Esophagus muscularis mucosa (tissue), 4 donors: ENCODE data around the gene DRG2.

Source experiments
- EP300 ChIP-seq: sonication (generic); formaldehyde crosslinking; IDR thresholded peaks from one replicate; pipeline ENCODE4 v1.6.1; 2017; ENCODE audit warnings: antibody characterized with exemption
- POLR2A ChIP-seq: fragments of 450-650 bp; IDR thresholded peaks from one replicate; pipeline ENCODE4 v1.6.1; 2017; ENCODE audit warnings: antibody characterized with exemption, moderate library complexity, mild to moderate bottlenecking, low read depth
- POLR2AphosphoS5 ChIP-seq, 2 donors: sonication (generic); formaldehyde crosslinking; IDR thresholded peaks; one replicate each; pipeline ENCODE4 v1.6.1; 2017; ENCODE audit warnings: antibody characterized with exemption in 2 of 2
- TF ChIP-seq, protein P1 (sequence below), 3 experiments: fragments of 200-600 bp in 2 of 3; fragments of 450-650 bp in 1 of 3; sonication (generic) in 2 of 3; IDR thresholded peaks; one replicate each; pipeline ENCODE4 v1.5.1; 2017 to 2019; ENCODE audit warnings: antibody characterized with exemption in 3 of 3, mild to moderate bottlenecking in 2 of 3, moderate library complexity in 1 of 3

DNA sequence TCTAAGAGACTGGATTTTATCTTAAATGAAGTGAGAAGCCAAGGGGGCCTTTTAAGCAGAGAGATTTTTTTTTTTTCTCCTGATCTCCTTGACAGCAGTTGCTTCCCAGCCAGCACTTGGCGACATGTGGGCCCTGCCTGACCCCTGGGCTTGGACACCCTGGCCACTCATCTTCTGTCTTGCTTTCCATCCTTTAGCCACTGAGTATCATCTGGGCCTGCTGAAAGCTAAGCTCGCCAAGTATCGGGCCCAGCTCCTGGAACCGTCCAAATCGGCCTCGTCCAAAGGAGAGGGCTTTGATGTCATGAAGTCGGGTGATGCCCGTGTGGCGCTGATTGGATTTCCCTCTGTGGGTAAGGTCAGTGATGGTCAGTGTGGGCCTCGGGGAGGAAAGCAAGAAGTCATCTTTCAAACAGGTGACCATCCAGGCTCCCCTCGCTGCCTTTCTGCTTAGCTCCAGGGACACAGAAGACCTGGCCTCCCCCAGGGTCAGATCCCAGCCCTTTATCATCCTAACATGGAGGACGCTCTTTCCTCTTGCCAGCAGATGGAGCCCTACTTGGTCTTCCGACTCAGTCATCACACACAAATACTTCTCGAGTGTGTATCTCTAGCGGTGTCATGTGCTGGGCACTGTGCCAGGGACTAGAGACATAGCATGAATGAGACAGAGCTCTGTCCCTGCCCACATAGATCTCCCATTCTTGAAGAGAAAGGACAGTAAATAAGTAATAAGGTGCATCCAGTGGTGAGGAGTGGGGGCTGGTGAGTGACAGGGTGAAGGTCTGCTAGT is 6.1 kb downstream of the DRG2 start:
- TF ChIP-seq, protein P1, sequence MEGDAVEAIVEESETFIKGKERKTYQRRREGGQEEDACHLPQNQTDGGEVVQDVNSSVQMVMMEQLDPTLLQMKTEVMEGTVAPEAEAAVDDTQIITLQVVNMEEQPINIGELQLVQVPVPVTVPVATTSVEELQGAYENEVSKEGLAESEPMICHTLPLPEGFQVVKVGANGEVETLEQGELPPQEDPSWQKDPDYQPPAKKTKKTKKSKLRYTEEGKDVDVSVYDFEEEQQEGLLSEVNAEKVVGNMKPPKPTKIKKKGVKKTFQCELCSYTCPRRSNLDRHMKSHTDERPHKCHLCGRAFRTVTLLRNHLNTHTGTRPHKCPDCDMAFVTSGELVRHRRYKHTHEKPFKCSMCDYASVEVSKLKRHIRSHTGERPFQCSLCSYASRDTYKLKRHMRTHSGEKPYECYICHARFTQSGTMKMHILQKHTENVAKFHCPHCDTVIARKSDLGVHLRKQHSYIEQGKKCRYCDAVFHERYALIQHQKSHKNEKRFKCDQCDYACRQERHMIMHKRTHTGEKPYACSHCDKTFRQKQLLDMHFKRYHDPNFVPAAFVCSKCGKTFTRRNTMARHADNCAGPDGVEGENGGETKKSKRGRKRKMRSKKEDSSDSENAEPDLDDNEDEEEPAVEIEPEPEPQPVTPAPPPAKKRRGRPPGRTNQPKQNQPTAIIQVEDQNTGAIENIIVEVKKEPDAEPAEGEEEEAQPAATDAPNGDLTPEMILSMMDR (IDR thresholded peaks at IDR 0.05) = peak in 1 of 3 experiments; percentile 14
- TF ChIP-seq POLR2AphosphoS5 (IDR thresholded peaks at IDR 0.05) = no peak
- no peak for TF ChIP-seq EP300
- TF ChIP-seq POLR2A = no peak
